Panc1 (cell line): ENCODE measurements around the gene STIL. TPM values are rescaled to one million over a fixed set of nuclear protein-coding genes. Genes with fewer than 3 reads are reported as not detected.

Experiments
- ATAC-seq: fragments of 200-7000 bp; cut with Tn5 transposase; 2 replicates; pipeline ENCODE4 v1.9.1; 2020; ENCODE audit warnings: mild to moderate bottlenecking, moderate library complexity
- BruUV-seq: library from RNA; stranded (reverse); fragments of 400-500 nt; replicated peaks from 2 replicates; lab custom pipeline; 2021; lab: Mats Ljungman, UMichigan
- CTCF ChIA-PET: fragments of 300-600 bp; sonication (Branson Sonifier 250); formaldehyde crosslinking; loops from one replicate; lab custom pipeline; 2022; ENCODE audit warnings: antibody characterized with exemption; lab: Charles Lee
- POLR2A ChIA-PET: fragments of 300-600 bp; sonication (Branson Sonifier 250); formaldehyde crosslinking; loops from one replicate; lab custom pipeline; 2022; ENCODE audit warnings: antibody characterized with exemption; lab: Charles Lee
- DNase-seq: peaks from one replicate; pipeline ENCODE4 v3.0.0-alpha.2; 2010; ENCODE audit warnings: low read depth, low spot score
- H3K27ac ChIP-seq: 2 replicates; pipeline ENCODE4 v1.5.1; 2011; ENCODE audit warnings: mild to moderate bottlenecking, low read length, inconsistent platforms
- H3K27me3 ChIP-seq: fragments of 200-500 bp; sonication (Bioruptor generic); 2 replicates; pipeline ENCODE4 v1.6.0; 2014; ENCODE audit warnings: low read length, inconsistent platforms; ENCODE audit not compliant: control insufficient read depth, insufficient read depth
- H3K36me3 ChIP-seq: fragments of 200-500 bp; sonication (Bioruptor generic); 2 replicates; pipeline ENCODE4 v1.5.1; 2014; ENCODE audit warnings: inconsistent platforms, mild to moderate bottlenecking, low read length, moderate library complexity; ENCODE audit not compliant: control insufficient read depth, insufficient read depth
- H3K4me1 ChIP-seq: 2 replicates; pipeline ENCODE4 v1.5.1; 2011; ENCODE audit warnings: inconsistent platforms, mild to moderate bottlenecking, low read length, moderate library complexity; ENCODE audit not compliant: control insufficient read depth, insufficient read depth
- H3K4me3 ChIP-seq, 2 experiments: 2 replicates each; pipeline ENCODE4 v1.5.1; 2011 to 2012; ENCODE audit warnings: low read depth in 2 of 2, low read length in 2 of 2, mild to moderate bottlenecking in 2 of 2, inconsistent platforms in 1 of 2, moderate library complexity in 1 of 2
- H3K9me3 ChIP-seq: fragments of 200-500 bp; sonication (Bioruptor generic); 2 replicates; pipeline ENCODE4 v1.5.1; 2014; ENCODE audit warnings: low read depth, mild to moderate bottlenecking, inconsistent platforms, low read length, moderate library complexity; ENCODE audit not compliant: control insufficient read depth, insufficient read depth
- POLR2AphosphoS5 ChIP-seq: IDR thresholded peaks from 2 replicates; pipeline ENCODE4 v1.6.1; 2012; ENCODE audit warnings: mild to moderate bottlenecking, low read depth, low read length, moderate library complexity
- REST ChIP-seq, 2 experiments: IDR thresholded peaks; 2 replicates each; pipeline ENCODE4 v1.6.1; 2011 to 2012; ENCODE audit warnings: low read depth in 2 of 2, control low read depth in 1 of 2, low read length in 1 of 2, mild to moderate bottlenecking in 1 of 2, moderate library complexity in 1 of 2; ENCODE audit not compliant: insufficient read depth in 1 of 2
- SIN3A ChIP-seq: IDR thresholded peaks from 2 replicates; pipeline ENCODE4 v1.6.1; 2012; ENCODE audit warnings: low read depth, mild to moderate bottlenecking, low read length, moderate library complexity, borderline replicate concordance; ENCODE audit not compliant: insufficient read depth
- TCF7L2 ChIP-seq: IDR thresholded peaks from 2 replicates; pipeline ENCODE4 v1.6.1; 2011; ENCODE audit warnings: mild to moderate bottlenecking, low read depth, low read length, inconsistent platforms
- in situ Hi-C: cut with HindIII; loops from 2 replicates; pipeline ENCODE4 v1.10.0; 2016; ENCODE audit warnings: low sequenced_read_pairs, low pct_unique_long_range_greater_than_20kb
- intact Hi-C: fragments of 100-400 bp; cut with micrococcal nuclease; formaldehyde crosslinking; loops from one replicate; pipeline ENCODE4 v1.10.0; 2022; ENCODE audit not compliant: unreplicated experiment
- total RNA-seq: library from RNA; stranded (reverse); gene quantifications from one replicate; pipeline ENCODE4 v1.2.1, GENCODE V29; 2021; ENCODE audit not compliant: unreplicated experiment
- TF ChIP-seq, protein P1 (sequence below): fragments of 450-650 bp; IDR thresholded peaks from 2 replicates; pipeline ENCODE4 v1.5.1; 2017; ENCODE audit warnings: mild to moderate bottlenecking

Gene STIL
- total RNA-seq, 1 experiment from 2014 or later = 31.6 TPM

DNA sequence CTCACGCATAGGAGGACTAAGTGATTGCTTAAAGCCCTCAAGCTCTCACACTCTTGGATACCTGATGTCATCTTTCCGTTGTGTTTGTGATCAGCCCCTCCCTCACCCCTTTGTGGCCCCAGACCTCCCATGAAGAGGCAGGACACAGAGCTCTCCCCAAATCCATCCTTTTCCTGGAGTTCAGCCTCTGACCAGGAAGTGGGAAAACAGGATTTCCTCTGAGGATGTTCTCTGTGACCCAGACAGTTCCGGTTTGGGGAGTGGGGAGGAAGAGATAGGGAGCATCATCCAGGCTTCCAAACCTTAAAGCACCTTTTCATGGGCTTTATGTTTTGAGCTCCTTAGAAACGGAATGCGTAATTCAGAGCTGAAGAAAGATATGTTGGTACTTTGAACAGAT lies 70.0 kb downstream of the STIL start:
- no peak overlapping the region for H3K4me3 ChIP-seq
- in situ Hi-C loops = no loop called here
- intact Hi-C loops = no loop called here
- no peak overlapping the region for H3K27ac ChIP-seq
- ChIA-PET POLR2A (no interaction called here), CTCF (no interaction called here)
- H3K4me1 ChIP-seq = no peaks in the 10 kb centered on the region
- no peaks in the 10 kb centered on the region for H3K9me3 ChIP-seq
- TF ChIP-seq, protein P1, sequence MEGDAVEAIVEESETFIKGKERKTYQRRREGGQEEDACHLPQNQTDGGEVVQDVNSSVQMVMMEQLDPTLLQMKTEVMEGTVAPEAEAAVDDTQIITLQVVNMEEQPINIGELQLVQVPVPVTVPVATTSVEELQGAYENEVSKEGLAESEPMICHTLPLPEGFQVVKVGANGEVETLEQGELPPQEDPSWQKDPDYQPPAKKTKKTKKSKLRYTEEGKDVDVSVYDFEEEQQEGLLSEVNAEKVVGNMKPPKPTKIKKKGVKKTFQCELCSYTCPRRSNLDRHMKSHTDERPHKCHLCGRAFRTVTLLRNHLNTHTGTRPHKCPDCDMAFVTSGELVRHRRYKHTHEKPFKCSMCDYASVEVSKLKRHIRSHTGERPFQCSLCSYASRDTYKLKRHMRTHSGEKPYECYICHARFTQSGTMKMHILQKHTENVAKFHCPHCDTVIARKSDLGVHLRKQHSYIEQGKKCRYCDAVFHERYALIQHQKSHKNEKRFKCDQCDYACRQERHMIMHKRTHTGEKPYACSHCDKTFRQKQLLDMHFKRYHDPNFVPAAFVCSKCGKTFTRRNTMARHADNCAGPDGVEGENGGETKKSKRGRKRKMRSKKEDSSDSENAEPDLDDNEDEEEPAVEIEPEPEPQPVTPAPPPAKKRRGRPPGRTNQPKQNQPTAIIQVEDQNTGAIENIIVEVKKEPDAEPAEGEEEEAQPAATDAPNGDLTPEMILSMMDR = no peak
- TF ChIP-seq SIN3A = no peak
- no peak for TF ChIP-seq REST (IDR thresholded peaks at IDR 0.05; ENCODE audit: insufficient read depth in 1 of 2, low read depth in 2 of 2, low read length in 1 of 2)
- no peak for TF ChIP-seq TCF7L2
- no peak for TF ChIP-seq POLR2AphosphoS5
- BruUV-seq = no TSS peak
- ATAC-seq (no peak), DNase-seq (no peak)
- no peaks in the 10 kb centered on the region for H3K27me3 ChIP-seq
- no peaks in the 10 kb centered on the region for H3K36me3 ChIP-seq

GRCh38 chr1:47241114-47242113 lies 72.5 kb downstream of the STIL start:
- BruUV-seq = no TSS peak
- no peak overlapping the region for H3K27ac ChIP-seq
- H3K4me1 ChIP-seq = no peaks in the 10 kb centered on the region
- no peak overlapping the region for H3K4me3 ChIP-seq
- in situ Hi-C loops = no loop called here
- no peak for DNase-seq
- intact Hi-C loops = no loop called here
- H3K9me3 ChIP-seq = no peaks in the 10 kb centered on the region
- CTCF ChIA-PET = no interaction called here
- no peaks in the 10 kb centered on the region for H3K27me3 ChIP-seq
- TF ChIP-seq, protein P1 = no peak
- no peak for TF ChIP-seq SIN3A
- no peak for TF ChIP-seq POLR2AphosphoS5
- TF ChIP-seq REST (IDR thresholded peaks at IDR 0.05; ENCODE audit: insufficient read depth in 1 of 2, low read depth in 2 of 2, low read length in 1 of 2) = no peak
- no peak for TF ChIP-seq TCF7L2
- ATAC-seq = no peak; the same call in 1 of the 2 replicates
- no peaks in the 10 kb centered on the region for H3K36me3 ChIP-seq
- POLR2A ChIA-PET = no interaction called here
